Omental fat pad (tissue), 4 donors: ENCODE results near the gene IFNLR1. TPM values are rescaled to one million over a fixed set of nuclear protein-coding genes. Genes with fewer than 3 reads are reported as not detected.

Experiments
- ATAC-seq: fragments of 150-250 bp; one replicate; pipeline ENCODE4 v1.9.1; 2016; ENCODE audit warnings: mild to moderate bottlenecking, moderate library complexity; ENCODE audit not compliant: low FRiP score
- DNase-seq: peaks from one replicate; pipeline ENCODE4 v3.0.0-alpha.2; 2019; ENCODE audit warnings: low spot score
- CTCF ChIP-seq, 3 donors: fragments of 450-650 bp; IDR thresholded peaks; one replicate each; pipeline ENCODE4 v1.5.1; 2016 to 2017; ENCODE audit warnings: antibody characterized with exemption in 3 of 3, mild to moderate bottlenecking in 3 of 3, moderate library complexity in 2 of 3
- total RNA-seq, 4 donors: library from RNA; depleted of rRNA; stranded (reverse); fragments of >200 nt; gene quantifications; one replicate each; pipeline ENCODE4 v1.1.0, GENCODE V29; 2016

IFNLR1 gene
- total RNA-seq, 4 donors from 2014 or later, result 1.1 to 4.6 (median 1.8) TPM; not detected in 1

GRCh38 chr1:24121406-24121805 is 65.7 kb downstream of the IFNLR1 start:
- no peak for ATAC-seq
- DNase-seq, result no peak
- no peak for TF ChIP-seq CTCF (IDR thresholded peaks at IDR 0.05)

GRCh38 chr1:24120965-24121364 is 66.1 kb downstream of the IFNLR1 start:
- no peak for ATAC-seq
- DNase-seq, result no peak
- no peak for TF ChIP-seq CTCF (IDR thresholded peaks at IDR 0.05)

DNA sequence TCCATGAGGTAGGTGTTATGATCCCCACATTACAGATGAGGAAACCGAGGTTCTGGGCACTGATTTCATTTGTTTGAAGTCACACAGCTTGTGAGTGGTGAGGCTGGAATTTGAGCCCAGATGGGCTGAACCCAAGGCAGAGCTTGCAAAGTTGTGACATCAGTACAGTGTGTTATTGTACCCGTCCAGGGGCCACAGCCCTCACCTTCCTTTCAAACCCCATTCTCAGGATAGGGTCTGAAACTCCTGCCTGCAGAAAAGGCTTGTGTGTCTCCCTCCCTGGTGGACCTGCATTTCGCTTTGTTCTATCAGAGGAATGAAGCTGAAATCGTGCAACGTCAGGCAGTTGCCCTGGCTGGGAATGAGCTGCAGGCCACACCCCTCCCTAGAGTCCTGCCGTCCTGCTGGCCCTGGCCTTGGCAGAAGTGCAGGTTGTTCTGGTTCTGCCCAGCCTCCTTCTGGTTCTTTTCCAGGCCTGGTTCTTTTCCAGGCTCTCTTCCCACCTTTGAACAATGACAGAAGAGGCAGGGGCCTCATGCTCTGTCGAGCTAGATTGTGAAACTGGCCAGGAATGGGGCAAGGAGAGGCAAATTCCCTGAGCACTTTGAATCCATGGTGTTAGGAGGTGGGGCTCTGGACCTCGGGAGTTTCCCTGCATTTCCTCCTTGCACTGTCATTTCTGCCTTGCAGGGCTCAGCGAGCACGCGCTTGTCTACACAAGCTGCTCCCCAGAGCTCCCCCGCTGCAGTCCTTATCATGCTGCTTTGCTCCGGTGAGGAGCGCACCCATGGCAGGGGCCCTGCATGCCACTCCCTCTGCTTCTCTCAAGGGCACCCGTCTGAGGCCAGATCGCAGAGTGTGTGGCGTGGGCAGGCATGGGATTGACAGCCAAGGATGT is 67.0 kb downstream of the IFNLR1 start:
- ATAC-seq (peak; percentile 85), DNase-seq (no peak)
- TF ChIP-seq CTCF (IDR thresholded peaks at IDR 0.05), result no peak

DNA sequence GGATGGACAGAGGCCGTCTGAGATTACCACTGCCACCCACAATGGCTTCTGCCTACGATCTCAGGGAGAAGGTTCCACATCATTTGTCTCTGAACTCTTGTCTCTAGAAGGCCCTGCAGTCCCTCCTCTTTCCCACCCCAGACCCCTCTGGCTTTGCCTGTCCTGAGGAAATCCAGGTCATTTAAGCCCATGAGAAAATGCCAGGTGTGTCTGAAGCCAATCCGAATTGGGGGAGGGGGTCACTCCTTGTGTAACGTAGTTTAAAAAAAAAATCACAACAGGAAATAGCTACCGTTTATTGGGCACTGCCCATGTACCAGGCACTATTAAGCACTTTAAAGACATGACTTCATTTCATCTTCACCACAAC is 67.6 kb downstream of the IFNLR1 start:
- DNase-seq (no peak), ATAC-seq (no peak)
- no peak for TF ChIP-seq CTCF (IDR thresholded peaks at IDR 0.05)

GRCh38 chr1:24118410-24119242 is 68.5 kb downstream of the IFNLR1 start:
- DNase-seq (no peak), ATAC-seq (no peak)
- no peak for TF ChIP-seq CTCF (IDR thresholded peaks at IDR 0.05)

GRCh38 chr1:24117722-24118409 is 69.2 kb downstream of the IFNLR1 start:
- DNase-seq (no peak), ATAC-seq (peak; percentile 58)
- no peak for TF ChIP-seq CTCF (IDR thresholded peaks at IDR 0.05)
